ENCODE data around the gene CP. TPM values are rescaled to one million over a fixed set of nuclear protein-coding genes. Genes with fewer than 3 reads are reported as not detected.

CP gene
- total and polyA plus RNA-seq, 4 donors, result 565 to 1,748 (median 1,277) TPM

DNA sequence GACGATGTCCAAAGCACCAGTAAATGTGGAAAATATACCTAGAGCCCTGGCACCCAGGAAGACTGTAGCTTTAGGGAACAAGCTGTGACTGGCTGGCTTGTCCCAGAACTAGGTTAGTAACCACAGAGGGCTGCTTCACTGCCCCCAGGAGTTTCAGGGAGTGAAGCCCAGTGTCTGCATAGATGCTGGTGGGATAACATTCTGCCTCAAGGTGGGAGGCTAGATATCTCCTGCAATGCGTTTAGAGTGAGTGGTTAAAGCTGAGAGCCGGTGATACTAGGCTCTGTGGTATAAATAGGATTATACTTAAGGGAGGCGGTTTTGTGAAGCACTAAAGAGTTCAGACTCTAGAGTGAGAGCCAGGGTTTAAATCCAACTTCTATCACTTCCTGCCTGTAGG is 11.7 kb upstream of the CP start:
- Histone ChIP-seq H3K36me3 (ENCODE audit: control insufficient read depth in 4 of 4, insufficient read depth in 3 of 4, low read depth in 1 of 4, low read length in 3 of 4) (no peaks in the 10 kb centered on the region), H3K4me3 (ENCODE audit: low read depth in 1 of 3, low read length in 3 of 3) (no peak overlapping the region), H3K27ac (ENCODE audit: low read depth in 1 of 2, low read length in 2 of 2) (no peak overlapping the region), H3K27me3 (ENCODE audit: control insufficient read depth in 4 of 4, insufficient read depth in 4 of 4, low read length in 3 of 4) (no peaks in the 10 kb centered on the region), H3K9ac (ENCODE audit: low read depth in 1 of 2, low read length in 2 of 2) (no peak overlapping the region), H3K4me1 (ENCODE audit: control insufficient read depth in 4 of 4, insufficient read depth in 4 of 4, low read length in 3 of 4) (peaks cover 8 to 25% (median 19%) of the 10 kb centered on the region in 4 donors), H3K9me3 (ENCODE audit: control insufficient read depth in 4 of 4, low read length in 3 of 4) (no peaks in the 10 kb centered on the region)
- no peak for DNase-seq (ENCODE audit: low spot score)
- WGBS, result 88% methylated on average over 4 of the region's 4 CpGs
- TF ChIP-seq TAF1 (conservative IDR thresholded peaks at IDR 0.05), result no peak
- TF ChIP-seq YY1 (IDR thresholded peaks at IDR 0.05), result no peak
- TF ChIP-seq, protein P1, sequence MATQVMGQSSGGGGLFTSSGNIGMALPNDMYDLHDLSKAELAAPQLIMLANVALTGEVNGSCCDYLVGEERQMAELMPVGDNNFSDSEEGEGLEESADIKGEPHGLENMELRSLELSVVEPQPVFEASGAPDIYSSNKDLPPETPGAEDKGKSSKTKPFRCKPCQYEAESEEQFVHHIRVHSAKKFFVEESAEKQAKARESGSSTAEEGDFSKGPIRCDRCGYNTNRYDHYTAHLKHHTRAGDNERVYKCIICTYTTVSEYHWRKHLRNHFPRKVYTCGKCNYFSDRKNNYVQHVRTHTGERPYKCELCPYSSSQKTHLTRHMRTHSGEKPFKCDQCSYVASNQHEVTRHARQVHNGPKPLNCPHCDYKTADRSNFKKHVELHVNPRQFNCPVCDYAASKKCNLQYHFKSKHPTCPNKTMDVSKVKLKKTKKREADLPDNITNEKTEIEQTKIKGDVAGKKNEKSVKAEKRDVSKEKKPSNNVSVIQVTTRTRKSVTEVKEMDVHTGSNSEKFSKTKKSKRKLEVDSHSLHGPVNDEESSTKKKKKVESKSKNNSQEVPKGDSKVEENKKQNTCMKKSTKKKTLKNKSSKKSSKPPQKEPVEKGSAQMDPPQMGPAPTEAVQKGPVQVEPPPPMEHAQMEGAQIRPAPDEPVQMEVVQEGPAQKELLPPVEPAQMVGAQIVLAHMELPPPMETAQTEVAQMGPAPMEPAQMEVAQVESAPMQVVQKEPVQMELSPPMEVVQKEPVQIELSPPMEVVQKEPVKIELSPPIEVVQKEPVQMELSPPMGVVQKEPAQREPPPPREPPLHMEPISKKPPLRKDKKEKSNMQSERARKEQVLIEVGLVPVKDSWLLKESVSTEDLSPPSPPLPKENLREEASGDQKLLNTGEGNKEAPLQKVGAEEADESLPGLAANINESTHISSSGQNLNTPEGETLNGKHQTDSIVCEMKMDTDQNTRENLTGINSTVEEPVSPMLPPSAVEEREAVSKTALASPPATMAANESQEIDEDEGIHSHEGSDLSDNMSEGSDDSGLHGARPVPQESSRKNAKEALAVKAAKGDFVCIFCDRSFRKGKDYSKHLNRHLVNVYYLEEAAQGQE (IDR thresholded peaks at IDR 0.05), result no peak
- TF ChIP-seq, protein P2, sequence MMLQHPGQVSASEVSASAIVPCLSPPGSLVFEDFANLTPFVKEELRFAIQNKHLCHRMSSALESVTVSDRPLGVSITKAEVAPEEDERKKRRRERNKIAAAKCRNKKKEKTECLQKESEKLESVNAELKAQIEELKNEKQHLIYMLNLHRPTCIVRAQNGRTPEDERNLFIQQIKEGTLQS (IDR thresholded peaks at IDR 0.05), result no peak
- no peak for TF ChIP-seq EGR1 (IDR thresholded peaks at IDR 0.05; ENCODE audit: low read depth in 2 of 2)
- no peak for TF ChIP-seq FOXA1 (IDR thresholded peaks at IDR 0.05)
- no peak for TF ChIP-seq RXRA (IDR thresholded peaks at IDR 0.05)

DNA sequence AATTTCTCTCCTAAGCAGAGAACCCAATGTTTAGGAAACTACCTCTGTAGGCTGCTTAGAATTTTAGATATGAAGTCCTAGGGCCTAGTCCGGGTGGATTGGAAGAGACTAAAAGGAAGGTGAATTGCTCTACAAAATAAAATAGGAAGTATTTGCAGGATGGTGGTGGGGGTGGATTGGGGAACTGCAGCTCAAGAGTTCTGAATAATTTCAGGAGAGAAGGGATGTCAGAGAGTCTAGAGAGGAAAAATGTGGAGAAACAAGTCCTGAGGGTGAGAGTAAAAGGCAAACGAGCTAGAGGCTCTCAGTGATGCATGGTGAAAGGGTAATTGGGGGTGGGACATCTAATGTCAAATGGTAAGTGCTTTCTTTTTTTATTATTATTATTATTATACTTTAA is 10.2 kb upstream of the CP start:
- DNase-seq (ENCODE audit: low spot score), result no peak
- Histone ChIP-seq H3K4me3 (ENCODE audit: low read depth in 1 of 3, low read length in 3 of 3) (no peak overlapping the region), H3K27ac (ENCODE audit: low read depth in 1 of 2, low read length in 2 of 2) (no peak overlapping the region), H3K9me3 (ENCODE audit: control insufficient read depth in 4 of 4, low read length in 3 of 4) (no peaks in the 10 kb centered on the region), H3K4me1 (ENCODE audit: control insufficient read depth in 4 of 4, insufficient read depth in 4 of 4, low read length in 3 of 4) (peaks cover 11 to 21% (median 16%) of the 10 kb centered on the region in 4 donors), H3K9ac (ENCODE audit: low read depth in 1 of 2, low read length in 2 of 2) (no peak overlapping the region), H3K27me3 (ENCODE audit: control insufficient read depth in 4 of 4, insufficient read depth in 4 of 4, low read length in 3 of 4) (no peaks in the 10 kb centered on the region), H3K36me3 (ENCODE audit: control insufficient read depth in 4 of 4, insufficient read depth in 3 of 4, low read depth in 1 of 4, low read length in 3 of 4) (no peaks in the 10 kb centered on the region)
- 83% methylated on average over 2 of the region's 2 CpGs for WGBS
- TF ChIP-seq, protein P2 (IDR thresholded peaks at IDR 0.05), result no peak
- TF ChIP-seq TAF1 (conservative IDR thresholded peaks at IDR 0.05) (no peak), FOXA2 (IDR thresholded peaks at IDR 0.05) (no peak), GABPA (IDR thresholded peaks at IDR 0.05 in 1 of 2, conservative IDR thresholded peaks at IDR 0.05 in 1 of 2) (no peak), RXRA (IDR thresholded peaks at IDR 0.05) (no peak)

DNA sequence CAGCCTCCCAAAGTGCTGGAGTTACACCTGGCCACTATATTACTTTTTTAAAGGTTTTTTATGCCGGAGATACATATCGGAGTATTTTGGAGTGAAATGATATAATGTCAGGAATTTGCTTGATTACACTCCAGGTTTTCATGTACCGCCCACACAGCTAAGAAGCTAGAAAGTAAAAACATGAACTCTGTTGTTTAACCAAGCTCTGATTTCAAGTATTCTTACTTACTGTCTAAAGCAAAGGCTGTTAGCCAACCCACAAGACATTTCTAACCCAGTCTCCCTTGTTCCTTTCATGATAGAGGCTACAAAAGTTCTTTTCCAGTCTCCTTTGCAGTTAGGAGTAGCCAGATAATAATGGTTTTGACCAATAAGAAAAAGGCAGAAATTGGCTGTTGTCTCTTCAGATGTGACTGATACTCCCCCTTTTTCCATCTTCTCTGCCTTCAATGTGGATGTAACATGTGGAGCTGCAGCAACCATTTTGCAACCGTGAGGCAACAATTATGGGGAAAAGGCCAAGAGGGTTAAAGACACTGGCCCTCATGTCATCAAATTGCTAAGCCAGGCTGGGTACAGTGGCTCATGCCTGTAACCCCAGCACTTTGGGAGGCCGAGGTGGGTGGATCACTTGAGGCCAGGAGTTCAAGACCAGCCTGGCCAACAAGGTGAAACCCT is 6.1 kb upstream of the CP start:
- Histone ChIP-seq H3K36me3 (ENCODE audit: control insufficient read depth in 4 of 4, insufficient read depth in 3 of 4, low read depth in 1 of 4, low read length in 3 of 4) (no peaks in the 10 kb centered on the region), H3K4me3 (ENCODE audit: low read depth in 1 of 3, low read length in 3 of 3) (no peak overlapping the region), H3K27me3 (ENCODE audit: control insufficient read depth in 4 of 4, insufficient read depth in 4 of 4, low read length in 3 of 4) (no peaks in the 10 kb centered on the region), H3K4me1 (ENCODE audit: control insufficient read depth in 4 of 4, insufficient read depth in 4 of 4, low read length in 3 of 4) (peaks cover 0 to 12% (median 6%) of the 10 kb centered on the region in 4 donors), H3K9ac (ENCODE audit: low read depth in 1 of 2, low read length in 2 of 2) (no peak overlapping the region), H3K27ac (ENCODE audit: low read depth in 1 of 2, low read length in 2 of 2) (no peak overlapping the region), H3K9me3 (ENCODE audit: control insufficient read depth in 4 of 4, low read length in 3 of 4) (no peaks in the 10 kb centered on the region)
- no peak for DNase-seq (ENCODE audit: low spot score)
- WGBS, result 95% methylated on average over 5 of the region's 5 CpGs
- TF ChIP-seq SP1 (IDR thresholded peaks at IDR 0.05) (no peak), FOXA1 (IDR thresholded peaks at IDR 0.05) (no peak)

All from liver (tissue), 9 donors.